ENCODE results near the gene SDK1.

Gene SDK1

DNA sequence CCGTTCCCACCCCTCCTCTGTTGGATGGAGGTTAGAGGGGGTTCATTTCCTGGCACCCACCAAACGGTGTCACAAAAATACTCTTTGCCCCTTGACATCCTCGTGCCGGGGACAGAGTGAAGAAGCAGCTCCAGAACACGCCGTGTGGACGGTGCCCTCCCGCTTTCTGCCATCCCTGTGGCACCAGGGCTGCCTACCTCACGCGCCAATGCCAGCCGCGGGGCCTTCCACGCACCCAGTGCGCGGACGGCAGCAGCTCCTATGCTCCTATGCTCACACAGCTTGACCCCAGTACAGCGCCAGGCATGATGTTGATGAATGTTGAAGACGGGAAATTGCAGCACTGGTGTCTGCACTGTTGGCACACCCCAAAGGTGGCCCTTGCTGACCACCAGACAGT is 873.8 kb downstream of the SDK1 start:
- no peak for DNase-seq (ENCODE audit: low read depth)
- no peak overlapping the region for H3K4me3 ChIP-seq (ENCODE audit: low read length)
- no peak for TF ChIP-seq CTCF (conservative IDR thresholded peaks at IDR 0.05; ENCODE audit: low read length)

- TF ChIP-seq CTCF (conservative IDR thresholded peaks at IDR 0.05; ENCODE audit: low read length): no peak
Observed at GRCh38 chr7:4175346-4175973, 874.4 kb downstream of the SDK1 start.

GRCh38 chr7:4177001-4177400 is 875.9 kb downstream of the SDK1 start:
- no peak for DNase-seq (ENCODE audit: low read depth)
- H3K4me3 ChIP-seq (ENCODE audit: low read length): no peak overlapping the region
- TF ChIP-seq CTCF (conservative IDR thresholded peaks at IDR 0.05; ENCODE audit: low read length): no peak

More at GRCh38 chr7:4175346-4175973, 874.4 kb downstream of the SDK1 start:
- no peak for DNase-seq (ENCODE audit: low read depth)
- H3K4me3 ChIP-seq (ENCODE audit: low read length): no peak overlapping the region

- H3K4me3 ChIP-seq (ENCODE audit: low read length): no peak overlapping the region
- no peak for DNase-seq (ENCODE audit: low read depth)
- TF ChIP-seq CTCF (conservative IDR thresholded peaks at IDR 0.05; ENCODE audit: low read length): no peak
Observed at GRCh38 chr7:4178416-4178815, 877.4 kb downstream of the SDK1 start.

- H3K4me3 ChIP-seq (ENCODE audit: low read length): no peak overlapping the region
- TF ChIP-seq CTCF (conservative IDR thresholded peaks at IDR 0.05; ENCODE audit: low read length): no peak
- DNase-seq (ENCODE audit: low read depth): no peak
Observed at GRCh38 chr7:4178916-4179687, 878.0 kb downstream of the SDK1 start.

GRCh38 chr7:4179688-4180380 is 878.8 kb downstream of the SDK1 start:
- TF ChIP-seq CTCF (conservative IDR thresholded peaks at IDR 0.05; ENCODE audit: low read length): no peak

More at GRCh38 chr7:4179688-4180380, 878.8 kb downstream of the SDK1 start:
- DNase-seq (ENCODE audit: low read depth): no peak
- no peak overlapping the region for H3K4me3 ChIP-seq (ENCODE audit: low read length)

Measured in AG10803 (cell line).